ENCODE data around the gene XRN1. TPM values are rescaled to one million over a fixed set of nuclear protein-coding genes. Genes with fewer than 3 reads are reported as not detected.
"Not testable (repeated sequence)": the region's sequence is repeated elsewhere in the genome, so short reads cannot be mapped to it uniquely, and the experiment has no call there.

XRN1 gene
- total RNA-seq, 2 experiments from 2014 or later: 85.7 to 97.6 TPM

GRCh38 chr3:142354076-142354475 lies 93.8 kb downstream of the XRN1 start:
- Histone ChIP-seq H3K36me3 (ENCODE audit: insufficient read depth, low read length) (peaks cover 94% of the 10 kb centered on the region), H3K4me1 (ENCODE audit: insufficient read depth, low read length) (no peaks in the 10 kb centered on the region), H3K9me3 (ENCODE audit: control insufficient read depth in 1 of 2, insufficient read depth in 1 of 2, low read length in 2 of 2) (no peaks in the 10 kb centered on the region), H3K27me3 (ENCODE audit: control insufficient read depth in 1 of 2, insufficient read depth in 2 of 2, low read length in 2 of 2) (no peaks in the 10 kb centered on the region), H3K27ac (ENCODE audit: low read depth in 1 of 2, low read length in 2 of 2) (no peak overlapping the region), H3K4me3 (ENCODE audit: low read length) (no peak overlapping the region)
- POLR2A ChIA-PET: no interaction called here
- Mint-ChIP-seq H3K9me3 (no peaks in the 10 kb centered on the region), H3K27me3 (no peaks in the 10 kb centered on the region), H3K4me1 (ENCODE audit: low read depth) (no peaks in the 10 kb centered on the region), H3K27ac (no peak overlapping the region), H3K4me3 (no peak overlapping the region), H3K36me3 (ENCODE audit: low read depth) (peaks cover 63% of the 10 kb centered on the region)
- CTCF ChIA-PET: no interaction called here
- TF ChIP-seq CTCF (IDR thresholded peaks at IDR 0.05): no peak
- intact Hi-C loops (cut with DNase I, micrococcal nuclease): no loop called here
- ATAC-seq (ENCODE audit: poor library complexity) (no peak), DNase-seq (no peak)

GRCh38 chr3:142353571-142353970 lies 94.3 kb downstream of the XRN1 start:
- intact Hi-C loops (cut with DNase I, micrococcal nuclease): no loop called here
- Mint-ChIP-seq H3K9me3 (no peaks in the 10 kb centered on the region), H3K4me1 (ENCODE audit: low read depth) (no peaks in the 10 kb centered on the region), H3K36me3 (ENCODE audit: low read depth) (peaks cover 65% of the 10 kb centered on the region), H3K4me3 (no peak overlapping the region), H3K27ac (no peak overlapping the region), H3K27me3 (no peaks in the 10 kb centered on the region)
- Histone ChIP-seq H3K4me1 (ENCODE audit: insufficient read depth, low read length) (no peaks in the 10 kb centered on the region), H3K4me3 (ENCODE audit: low read length) (no peak overlapping the region), H3K27ac (ENCODE audit: low read depth in 1 of 2, low read length in 2 of 2) (no peak overlapping the region), H3K9me3 (ENCODE audit: control insufficient read depth in 1 of 2, insufficient read depth in 1 of 2, low read length in 2 of 2) (no peaks in the 10 kb centered on the region), H3K27me3 (ENCODE audit: control insufficient read depth in 1 of 2, insufficient read depth in 2 of 2, low read length in 2 of 2) (no peaks in the 10 kb centered on the region), H3K36me3 (ENCODE audit: insufficient read depth, low read length) (peaks cover 94% of the 10 kb centered on the region)
- no peak for TF ChIP-seq CTCF (IDR thresholded peaks at IDR 0.05)
- ATAC-seq (ENCODE audit: poor library complexity) (no peak), DNase-seq (no peak)
- CTCF ChIA-PET: no interaction called here
- POLR2A ChIA-PET: no interaction called here

GRCh38 chr3:142352698-142353097 lies 95.1 kb downstream of the XRN1 start:
- H3K4me3 ChIP-seq (ENCODE audit: low read length); CTCF ChIA-PET; intact Hi-C loops (cut with DNase I, micrococcal nuclease); H3K27ac Mint-ChIP-seq; H3K4me1 ChIP-seq (ENCODE audit: insufficient read depth, low read length); H3K9me3 ChIP-seq (ENCODE audit: control insufficient read depth in 1 of 2, insufficient read depth in 1 of 2, low read length in 2 of 2); H3K4me1 Mint-ChIP-seq (ENCODE audit: low read depth); H3K9me3 Mint-ChIP-seq; ATAC-seq (ENCODE audit: poor library complexity); POLR2A ChIA-PET; H3K27me3 ChIP-seq (ENCODE audit: control insufficient read depth in 1 of 2, insufficient read depth in 2 of 2, low read length in 2 of 2); H3K27me3 Mint-ChIP-seq; H3K4me3 Mint-ChIP-seq; H3K27ac ChIP-seq (ENCODE audit: low read depth in 1 of 2, low read length in 2 of 2); DNase-seq: not testable (repeated sequence)
- peaks cover 94% of the 10 kb centered on the region for H3K36me3 ChIP-seq (ENCODE audit: insufficient read depth, low read length)
- peaks cover 65% of the 10 kb centered on the region for H3K36me3 Mint-ChIP-seq (ENCODE audit: low read depth)

GRCh38 chr3:142348460-142348859 lies 99.4 kb downstream of the XRN1 start:
- no peaks in the 10 kb centered on the region for H3K27me3 ChIP-seq (ENCODE audit: control insufficient read depth in 1 of 2, insufficient read depth in 2 of 2, low read length in 2 of 2)
- intact Hi-C loops (cut with DNase I, micrococcal nuclease): no loop called here
- no peak for TF ChIP-seq CTCF (IDR thresholded peaks at IDR 0.05)
- Mint-ChIP-seq H3K9me3 (no peaks in the 10 kb centered on the region), H3K27me3 (no peaks in the 10 kb centered on the region), H3K4me1 (ENCODE audit: low read depth) (no peaks in the 10 kb centered on the region), H3K36me3 (ENCODE audit: low read depth) (peaks cover 62% of the 10 kb centered on the region), H3K27ac (no peak overlapping the region), H3K4me3 (no peak overlapping the region)
- no peak overlapping the region for H3K4me3 ChIP-seq (ENCODE audit: low read length)
- no peaks in the 10 kb centered on the region for H3K9me3 ChIP-seq (ENCODE audit: control insufficient read depth in 1 of 2, insufficient read depth in 1 of 2, low read length in 2 of 2)
- peaks cover 82% of the 10 kb centered on the region for H3K36me3 ChIP-seq (ENCODE audit: insufficient read depth, low read length)
- POLR2A ChIA-PET: no interaction called here
- no peak for ATAC-seq (ENCODE audit: poor library complexity)
- no peaks in the 10 kb centered on the region for H3K4me1 ChIP-seq (ENCODE audit: insufficient read depth, low read length)
- DNase-seq: no peak
- CTCF ChIA-PET: no interaction called here
- no peak overlapping the region for H3K27ac ChIP-seq (ENCODE audit: low read depth in 1 of 2, low read length in 2 of 2)
